ENCODE results near the gene METRN. TPM values are rescaled to one million over a fixed set of nuclear protein-coding genes. Genes with fewer than 3 reads are reported as not detected.
A peak's percentile ranks its signal among the peaks of the same experiment; 100 is the strongest.

The METRN gene
- total and polyA plus RNA-seq, 2 donors (not counting 1 experiment from before 2014, with no cell fraction given) = 6.9 to 10.4 TPM

GRCh38 chr16:679814-680624 lies 34.9 kb upstream of the METRN start, which contains the start of gene STUB1:
STUB1 (plus strand) TSS chr16:680410; CDS start chr16:680526, 116 bp downstream.
- no peaks in the 10 kb centered on the region for H3K9me3 Mint-ChIP-seq (ENCODE audit: insufficient read depth)
- peak; percentile 74 for ATAC-seq (ENCODE audit: low read depth)
- POLR2A ChIA-PET = interaction anchor here (0.8 to 1.1 kb wide), 2 partner anchors 10 to 154 kb away, joined by 3 to 6 read pairs; partner anchors contain the start of gene WDR24
- CTCF ChIA-PET = interaction anchor here (0.8 kb wide), 1 partner anchor 10 kb away, joined by 3 read pairs; the partner anchor contains the start of gene WDR24
- peaks cover 41% of the 10 kb centered on the region for H3K4me1 Mint-ChIP-seq
- H3K4me3 Mint-ChIP-seq = peak within 1 kb of the TSS; percentile 89
- Histone ChIP-seq H4K20me1 (ENCODE audit: control insufficient read depth, insufficient read depth, low read length, poor library complexity, severe bottlenecking) (peaks cover 31% of the 10 kb centered on the region), H2AFZ (ENCODE audit: insufficient read depth, low read depth, low read length, poor library complexity, severe bottlenecking) (peak within 1 kb of the TSS; percentile 85), H3K79me2 (ENCODE audit: control insufficient read depth, insufficient read depth, low read length) (peaks cover 29% of the 10 kb centered on the region), H3K36me3 (replicated peaks in 1 of 2; ENCODE audit: control extremely low read depth in 1 of 2, control insufficient read depth in 1 of 2, extremely low read depth in 1 of 2, insufficient read depth in 2 of 2, low read length in 1 of 2) (peaks cover 0 to 17% of the 10 kb centered on the region in 2 experiments), H3K27ac (ENCODE audit: low read length in 2 of 2) (peak within 1 kb of the TSS; percentile 74 to 81), H3K9ac (ENCODE audit: low read length) (peak within 1 kb of the TSS; percentile 73), H3K4me2 (replicated peaks; ENCODE audit: low read depth, low read length, poor library complexity, severe bottlenecking) (peak within 1 kb of the TSS; percentile 99), H3K9me3 (ENCODE audit: control extremely low read depth in 1 of 3, control insufficient read depth in 2 of 3, insufficient read depth in 1 of 3, low read length in 2 of 3) (peaks cover 0 to 7% (median 0%) of the 10 kb centered on the region in 3 donors), H3K27me3 (replicated peaks in 1 of 4; ENCODE audit: control extremely low read depth in 1 of 4, control insufficient read depth in 3 of 4, insufficient read depth in 4 of 4, low read length in 3 of 4) (peaks cover 0 to 19% (median 8%) of the 10 kb centered on the region in 4 experiments), H3K4me3 (ENCODE audit: control extremely low read depth in 1 of 5, extremely low read depth in 1 of 5, insufficient read depth in 1 of 5, low read depth in 2 of 5, low read length in 4 of 5) (peak within 1 kb of the TSS; percentile 22 to 84 (median 65)), H3K4me1 (ENCODE audit: control insufficient read depth in 2 of 2, insufficient read depth in 2 of 2, low read length in 2 of 2) (peaks cover 29 to 66% of the 10 kb centered on the region in 2 donors)
- H3K27me3 Mint-ChIP-seq = peaks cover 3% of the 10 kb centered on the region
- peak within 1 kb of the TSS; percentile 94 for H3K27ac Mint-ChIP-seq
- DNase-seq = peak; percentile 93
- TF ChIP-seq CTCF (IDR thresholded peaks at IDR 0.05) (no peak), EZH2 (IDR thresholded peaks at IDR 0.05; ENCODE audit: borderline replicate concordance, insufficient read depth, low read depth, low read length, poor library complexity, severe bottlenecking) (no peak)
- intact Hi-C loops (cut with micrococcal nuclease) = loop anchor here (1.0 to 5.0 kb wide), 5 partner anchors 12 to 997 kb away; partner anchors contain the start of genes ANTKMT, JPT2, METTL26 and RHOT2
- WGBS (ENCODE audit: insufficient coverage) = under 1% methylated on average over 85 of the region's 91 CpGs
